Glutamatergic neuron (in vitro differentiated cells): Measurements from ENCODE around the gene DUT. TPM values are rescaled to one million over a fixed set of nuclear protein-coding genes. Genes with fewer than 3 reads are reported as not detected.

Source experiments
- DNase-seq: peaks from one replicate; pipeline ENCODE4 v3.0.0; 2022
- H3K27ac Mint-ChIP-seq: one replicate; pipeline ENCODE4 v1.8.0; 2020; ENCODE audit warnings: mild to moderate bottlenecking, mixed read lengths, inconsistent platforms; ENCODE audit not compliant: unreplicated experiment
- H3K27me3 Mint-ChIP-seq: one replicate; pipeline ENCODE4 v1.8.0; 2020; ENCODE audit warnings: mild to moderate bottlenecking, moderate library complexity, mixed read lengths, inconsistent platforms; ENCODE audit not compliant: unreplicated experiment
- H3K36me3 Mint-ChIP-seq: one replicate; pipeline ENCODE4 v1.8.0; 2020; ENCODE audit warnings: mild to moderate bottlenecking, mixed read lengths, inconsistent platforms; ENCODE audit not compliant: unreplicated experiment
- H3K4me1 Mint-ChIP-seq: one replicate; pipeline ENCODE4 v1.8.0; 2020; ENCODE audit warnings: mild to moderate bottlenecking, low read depth, mixed read lengths, inconsistent platforms; ENCODE audit not compliant: unreplicated experiment
- H3K4me3 Mint-ChIP-seq: one replicate; pipeline ENCODE4 v1.8.0; 2020; ENCODE audit warnings: mild to moderate bottlenecking, mixed read lengths, inconsistent platforms; ENCODE audit not compliant: unreplicated experiment
- H3K9me3 Mint-ChIP-seq: one replicate; pipeline ENCODE4 v1.8.0; 2020; ENCODE audit warnings: mild to moderate bottlenecking, moderate library complexity, mixed read lengths, inconsistent platforms; ENCODE audit not compliant: unreplicated experiment
- CTCF ChIP-seq: fragments of 200-600 bp; sonication (generic); IDR thresholded peaks from one replicate; pipeline ENCODE4 v1.5.0; 2021; ENCODE audit not compliant: partially characterized antibody, unreplicated experiment
- total RNA-seq: library from RNA; stranded (reverse); fragmentation: NEBNext Ultra II Directional; extraction: Animal tissue kit (Norgen Biotek cat#: 25700); gene quantifications from one replicate; pipeline ENCODE4 v1.2.1, GENCODE V29; 2021; ENCODE audit not compliant: unreplicated experiment

DUT gene
- total RNA-seq, 1 donor from 2014 or later = 34.3 TPM

- Mint-ChIP-seq H3K9me3 (peaks cover 3% of the 10 kb centered on the region), H3K4me3 (no peak overlapping the region), H3K27ac (no peak overlapping the region), H3K4me1 (no peaks in the 10 kb centered on the region), H3K27me3 (no peaks in the 10 kb centered on the region), H3K36me3 (peaks cover 13% of the 10 kb centered on the region)
- no peak for TF ChIP-seq CTCF
- DNase-seq = no peak
Measured at GRCh38 chr15:48371961-48372360, 40.7 kb downstream of the DUT start.

- DNase-seq = no peak
- Mint-ChIP-seq H3K4me1 (no peaks in the 10 kb centered on the region), H3K36me3 (peaks cover 31% of the 10 kb centered on the region), H3K4me3 (no peak overlapping the region), H3K27me3 (no peaks in the 10 kb centered on the region), H3K27ac (no peak overlapping the region), H3K9me3 (peaks cover 7% of the 10 kb centered on the region)
- no peak for TF ChIP-seq CTCF
Measured at GRCh38 chr15:48373821-48374451, 42.7 kb downstream of the DUT start.

GRCh38 chr15:48374472-48374871, 43.2 kb downstream of the DUT start:
- Mint-ChIP-seq H3K4me1 (no peaks in the 10 kb centered on the region), H3K4me3 (no peak overlapping the region), H3K9me3 (peaks cover 7% of the 10 kb centered on the region), H3K27ac (no peak overlapping the region), H3K36me3 (peaks cover 31% of the 10 kb centered on the region), H3K27me3 (no peaks in the 10 kb centered on the region)
- TF ChIP-seq CTCF = no peak
- DNase-seq = no peak

GRCh38 chr15:48375767-48376166, 44.5 kb downstream of the DUT start:
- Mint-ChIP-seq H3K36me3 (peaks cover 31% of the 10 kb centered on the region), H3K27ac (no peak overlapping the region), H3K27me3 (no peaks in the 10 kb centered on the region), H3K9me3 (peaks cover 7% of the 10 kb centered on the region), H3K4me1 (no peaks in the 10 kb centered on the region), H3K4me3 (no peak overlapping the region)
- DNase-seq = no peak
- TF ChIP-seq CTCF = no peak

- Mint-ChIP-seq H3K4me1 (no peaks in the 10 kb centered on the region), H3K27me3 (no peaks in the 10 kb centered on the region), H3K9me3 (peaks cover 7% of the 10 kb centered on the region), H3K4me3 (no peak overlapping the region), H3K36me3 (peaks cover 25% of the 10 kb centered on the region), H3K27ac (no peak overlapping the region)
- DNase-seq = no peak
- no peak for TF ChIP-seq CTCF
Measured at GRCh38 chr15:48380198-48380597, 49.0 kb downstream of the DUT start.
